NCI-H1105 treated with DMSO at 0.1 percent for 48 hours (cell line): ENCODE data around the gene FBXL13.
"Not testable (repeated sequence)": the region's sequence is repeated elsewhere in the genome, so short reads cannot be mapped to it uniquely, and the experiment has no call there.

Experiments used
- DNase-seq: peaks from one replicate; lab custom pipeline; 2025; lab: John Stamatoyannopoulos, UW

The FBXL13 gene

GRCh38 chr7:102982235-102982634 is 92.4 kb downstream of the FBXL13 start:
- DNase-seq: no peak

GRCh38 chr7:102981451-102981850 is 93.1 kb downstream of the FBXL13 start:
- no peak for DNase-seq

- DNase-seq: no peak
Observed at GRCh38 chr7:102979670-102980069, 94.9 kb downstream of the FBXL13 start.

- no peak for DNase-seq
Observed at GRCh38 chr7:102978284-102978683, 96.3 kb downstream of the FBXL13 start.

GRCh38 chr7:102977586-102977985 is 97.0 kb downstream of the FBXL13 start:
- DNase-seq: not testable (repeated sequence)

GRCh38 chr7:102976493-102976892 is 98.1 kb downstream of the FBXL13 start:
- DNase-seq: no peak

GRCh38 chr7:102975854-102976253 is 98.7 kb downstream of the FBXL13 start:
- DNase-seq: no peak

GRCh38 chr7:102974366-102975236 is 100.0 kb downstream of the FBXL13 start:
- no peak for DNase-seq

- no peak for DNase-seq
Observed at GRCh38 chr7:102973096-102973802, 101.3 kb downstream of the FBXL13 start.

- DNase-seq: no peak
Observed at GRCh38 chr7:102967798-102968197, 106.8 kb downstream of the FBXL13 start.

GRCh38 chr7:102966465-102966864 is 108.1 kb downstream of the FBXL13 start:
- no peak for DNase-seq

GRCh38 chr7:102961993-102962392 is 112.6 kb downstream of the FBXL13 start:
- not testable (repeated sequence) for DNase-seq

GRCh38 chr7:102958004-102958403 is 116.6 kb downstream of the FBXL13 start:
- not testable (repeated sequence) for DNase-seq

GRCh38 chr7:102954359-102954758 is 120.2 kb downstream of the FBXL13 start:
- not testable (repeated sequence) for DNase-seq

- no peak for DNase-seq
Observed at GRCh38 chr7:102953406-102953805, 121.2 kb downstream of the FBXL13 start.

GRCh38 chr7:102951839-102952238 is 122.8 kb downstream of the FBXL13 start:
- DNase-seq: no peak

- no peak for DNase-seq
Observed at GRCh38 chr7:102944241-102944640, 130.4 kb downstream of the FBXL13 start.

- DNase-seq: no peak
Observed at GRCh38 chr7:102943423-102944169, 131.0 kb downstream of the FBXL13 start.

GRCh38 chr7:102942868-102943267 is 131.7 kb downstream of the FBXL13 start:
- no peak for DNase-seq

- DNase-seq: no peak
Observed at GRCh38 chr7:102942181-102942866, 132.3 kb downstream of the FBXL13 start.

GRCh38 chr7:102938679-102939078 is 135.9 kb downstream of the FBXL13 start:
- no peak for DNase-seq
